WI38 (cell line): ENCODE measurements around the gene CFAP410.

Source experiments
- H3K4me3 ChIP-seq: 2 replicates; pipeline ENCODE4 v1.5.1; 2011; ENCODE audit warnings: low read depth, mild to moderate bottlenecking, control low read depth, low read length
- TF ChIP-seq, protein P1 (sequence below): IDR thresholded peaks from 2 replicates; pipeline ENCODE4 v1.5.1; 2012; ENCODE audit warnings: low read depth, mild to moderate bottlenecking, control low read depth, low read length

The CFAP410 gene

DNA sequence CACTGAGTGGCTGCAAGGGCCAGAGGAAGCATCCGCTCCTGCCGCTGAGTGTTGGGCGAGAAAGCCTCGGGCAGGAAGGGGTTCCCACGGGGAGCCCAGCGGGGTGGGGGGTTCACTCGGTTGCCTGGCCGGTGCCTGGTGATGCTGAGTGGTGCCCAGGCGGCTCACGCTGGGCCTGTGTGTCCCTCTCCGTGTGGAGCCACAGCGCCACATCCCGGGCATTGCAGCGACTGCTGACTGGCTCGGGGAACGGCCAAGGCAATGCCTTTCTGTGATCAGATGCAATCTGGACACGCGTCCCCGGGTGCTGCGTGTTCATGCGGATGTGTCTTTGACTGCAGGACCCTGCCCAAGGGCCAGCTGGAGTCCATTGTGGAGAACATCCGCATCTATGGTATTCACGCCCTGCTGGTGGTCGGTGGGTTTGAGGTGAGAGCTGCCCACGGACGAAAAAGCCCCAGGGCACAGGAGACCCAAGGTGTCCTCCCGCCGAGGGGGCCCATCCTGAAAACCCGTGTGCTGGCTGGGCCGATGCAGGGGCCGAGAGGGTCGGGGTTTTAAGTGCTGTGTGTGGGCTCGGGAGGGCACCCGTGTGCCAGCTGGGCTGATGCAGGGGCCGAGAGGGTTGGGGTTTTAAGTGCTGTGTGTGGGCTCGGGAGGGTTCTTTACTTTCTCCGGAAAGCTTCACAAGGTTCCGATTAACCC is 16.4 kb downstream of the CFAP410 start:
- TF ChIP-seq, protein P1, sequence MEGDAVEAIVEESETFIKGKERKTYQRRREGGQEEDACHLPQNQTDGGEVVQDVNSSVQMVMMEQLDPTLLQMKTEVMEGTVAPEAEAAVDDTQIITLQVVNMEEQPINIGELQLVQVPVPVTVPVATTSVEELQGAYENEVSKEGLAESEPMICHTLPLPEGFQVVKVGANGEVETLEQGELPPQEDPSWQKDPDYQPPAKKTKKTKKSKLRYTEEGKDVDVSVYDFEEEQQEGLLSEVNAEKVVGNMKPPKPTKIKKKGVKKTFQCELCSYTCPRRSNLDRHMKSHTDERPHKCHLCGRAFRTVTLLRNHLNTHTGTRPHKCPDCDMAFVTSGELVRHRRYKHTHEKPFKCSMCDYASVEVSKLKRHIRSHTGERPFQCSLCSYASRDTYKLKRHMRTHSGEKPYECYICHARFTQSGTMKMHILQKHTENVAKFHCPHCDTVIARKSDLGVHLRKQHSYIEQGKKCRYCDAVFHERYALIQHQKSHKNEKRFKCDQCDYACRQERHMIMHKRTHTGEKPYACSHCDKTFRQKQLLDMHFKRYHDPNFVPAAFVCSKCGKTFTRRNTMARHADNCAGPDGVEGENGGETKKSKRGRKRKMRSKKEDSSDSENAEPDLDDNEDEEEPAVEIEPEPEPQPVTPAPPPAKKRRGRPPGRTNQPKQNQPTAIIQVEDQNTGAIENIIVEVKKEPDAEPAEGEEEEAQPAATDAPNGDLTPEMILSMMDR = no peak
- no peak overlapping the region for H3K4me3 ChIP-seq

DNA sequence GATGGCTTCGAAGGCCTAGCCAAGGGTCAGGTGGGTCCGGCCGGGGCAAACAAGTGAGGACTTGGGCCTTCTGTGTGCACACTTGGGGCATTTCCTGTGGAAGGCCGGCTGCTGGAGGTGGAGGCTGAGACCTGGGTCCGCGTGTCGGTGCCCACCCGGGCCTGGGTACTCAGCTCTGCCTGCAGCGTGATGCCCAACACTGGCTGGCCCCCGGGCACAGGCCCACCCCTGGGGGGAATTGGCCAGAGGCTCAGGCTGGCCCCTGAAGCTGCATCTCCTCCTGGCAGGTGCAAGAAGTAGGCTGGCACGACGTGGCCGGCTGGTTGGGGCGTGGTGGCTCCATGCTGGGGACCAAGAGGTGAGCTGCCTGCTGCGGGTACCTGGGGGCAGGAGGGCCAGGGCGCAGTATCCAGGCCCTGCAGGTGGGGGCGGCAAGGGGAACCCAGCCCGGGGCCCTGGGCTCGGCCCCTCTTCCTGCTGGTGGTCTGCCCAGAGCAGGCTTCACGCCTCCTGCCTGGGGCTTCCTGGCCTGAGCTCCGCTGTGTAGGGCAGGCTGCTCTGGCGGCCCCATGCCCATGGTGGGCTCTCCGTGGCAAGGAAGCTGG is 17.2 kb downstream of the CFAP410 start:
- H3K4me3 ChIP-seq = no peak overlapping the region
- TF ChIP-seq, protein P1 = no peak

DNA sequence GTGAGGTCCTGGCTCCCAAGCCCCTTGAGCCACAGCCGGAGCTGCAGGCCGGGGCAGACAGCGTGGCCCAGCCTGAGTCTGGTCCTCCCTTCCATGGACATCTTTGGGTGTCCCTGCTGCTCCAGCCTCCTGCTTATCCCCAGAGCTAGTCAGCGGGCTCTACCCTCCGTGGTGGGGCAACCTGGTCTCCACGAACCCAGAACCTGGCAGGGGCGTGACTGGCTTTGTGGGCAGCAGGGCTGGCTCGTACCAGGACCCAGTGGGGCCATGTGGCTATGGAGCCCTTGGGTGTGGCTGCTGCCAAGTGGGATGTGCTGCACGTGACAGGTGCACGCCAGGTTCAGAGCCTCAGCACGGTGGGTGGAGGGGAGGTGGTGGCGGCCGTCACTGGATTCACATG is 18.3 kb downstream of the CFAP410 start:
- no peak overlapping the region for H3K4me3 ChIP-seq
- TF ChIP-seq, protein P1 = no peak

DNA sequence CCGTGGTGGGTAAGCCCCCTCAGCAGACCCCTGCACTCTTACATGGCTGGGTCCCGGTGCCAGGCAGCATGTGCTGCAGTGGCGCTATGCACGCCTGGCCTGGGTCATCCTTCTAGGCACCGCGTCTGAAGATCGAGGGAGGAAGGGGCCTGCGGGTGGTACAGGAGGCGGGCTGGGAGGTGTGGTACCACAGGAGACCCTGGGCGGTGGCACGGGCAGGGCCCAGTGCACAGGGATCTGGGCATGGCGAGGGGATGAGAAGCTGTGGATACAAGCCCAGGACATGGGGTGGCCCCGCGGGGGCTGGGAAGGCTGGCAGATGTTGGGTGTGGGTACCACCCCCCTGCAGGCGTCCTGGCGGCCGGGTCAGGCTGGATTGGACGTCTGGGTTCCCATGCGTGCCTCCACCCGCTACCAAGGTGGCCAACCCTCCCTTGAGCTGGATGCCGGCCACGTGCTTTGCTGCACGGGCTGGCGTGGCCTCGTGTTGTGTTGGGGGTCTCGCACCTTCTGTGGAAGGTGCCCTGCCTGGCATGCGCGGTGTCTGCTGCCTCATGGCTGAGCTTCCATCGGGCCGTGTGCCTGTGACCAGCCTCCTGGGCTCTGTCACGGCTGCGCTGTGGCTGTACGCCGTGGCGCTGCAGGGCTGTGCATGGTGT is 19.7 kb downstream of the CFAP410 start:
- no peak overlapping the region for H3K4me3 ChIP-seq
- TF ChIP-seq, protein P1 = no peak

DNA sequence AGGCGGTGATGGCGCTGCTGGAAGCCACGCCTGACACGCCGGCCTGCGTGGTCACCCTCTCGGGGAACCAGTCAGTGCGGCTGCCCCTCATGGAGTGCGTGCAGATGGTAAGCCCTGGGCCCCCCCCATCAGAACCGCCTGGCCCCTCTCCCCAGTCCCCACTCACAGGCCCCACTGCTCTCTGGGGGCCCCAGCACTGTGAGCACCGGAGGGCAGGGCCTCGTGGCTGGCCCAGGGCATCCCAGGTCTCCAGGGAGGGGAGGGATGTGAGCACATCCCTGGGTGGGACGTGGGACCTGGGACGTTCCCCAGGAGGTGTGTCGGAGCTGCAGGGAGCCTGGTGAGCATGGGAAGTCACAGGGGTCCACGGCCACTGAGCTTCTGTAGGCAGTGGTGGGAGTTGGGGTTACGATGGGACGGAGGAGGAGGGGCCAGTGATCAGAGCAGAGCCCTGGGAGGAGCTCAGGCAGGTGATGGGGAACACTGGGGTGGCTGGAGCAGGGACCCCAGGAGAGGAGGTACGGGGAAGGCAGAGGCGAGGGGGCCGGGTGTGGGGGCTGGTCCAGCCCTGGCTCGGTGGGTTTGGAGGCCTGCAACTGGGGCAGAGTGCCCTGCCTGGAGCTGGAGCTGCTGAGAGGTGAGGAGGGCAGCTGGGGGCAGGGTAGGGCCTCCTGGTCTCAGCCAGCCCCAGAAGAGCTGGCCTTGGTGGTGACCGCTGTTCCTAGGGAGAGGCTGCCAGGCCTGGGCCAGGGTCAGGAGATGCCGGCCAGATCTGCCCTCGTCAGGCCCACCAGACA is 20.5 kb downstream of the CFAP410 start:
- TF ChIP-seq, protein P1 = no peak
- no peak overlapping the region for H3K4me3 ChIP-seq

DNA sequence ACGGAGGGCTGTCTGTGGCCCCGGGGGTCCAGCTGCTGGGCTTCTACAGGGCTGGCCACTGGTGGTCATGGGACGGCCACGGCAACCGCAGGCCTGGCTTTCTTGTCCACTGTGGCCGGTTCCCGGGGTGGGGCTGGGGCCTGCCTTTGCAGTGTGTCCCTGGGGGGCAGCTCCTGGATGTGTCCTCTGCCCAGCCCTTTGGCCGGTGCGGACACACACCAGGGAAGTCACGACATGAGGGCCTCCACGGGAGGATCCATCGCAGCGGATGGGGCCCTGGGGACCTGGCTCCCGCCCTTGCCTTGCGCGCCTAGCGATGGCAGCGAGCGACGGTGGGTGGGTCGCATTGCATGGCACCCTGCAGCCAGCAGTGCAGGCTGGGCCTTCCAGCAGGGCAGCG is 21.3 kb downstream of the CFAP410 start:
- H3K4me3 ChIP-seq = no peak overlapping the region
- TF ChIP-seq, protein P1 = no peak
